Measurements from ENCODE around the gene CDV3. TPM values are rescaled to one million over a fixed set of nuclear protein-coding genes. Genes with fewer than 3 reads are reported as not detected.

CDV3 gene
- total and polyA plus RNA-seq, 4 donors = 37.5 to 82.6 (median 53.1) TPM

- WGBS = 95% methylated on average over 6 of the region's 6 CpGs
- no peaks in the 10 kb centered on the region for H3K9me3 ChIP-seq (ENCODE audit: control insufficient read depth in 4 of 4, low read length in 3 of 4)
- H3K4me1 ChIP-seq (ENCODE audit: control insufficient read depth in 4 of 4, insufficient read depth in 4 of 4, low read length in 3 of 4) = peaks cover 10 to 25% (median 14%) of the 10 kb centered on the region in 4 donors
- H3K36me3 ChIP-seq (ENCODE audit: control insufficient read depth in 4 of 4, insufficient read depth in 3 of 4, low read depth in 1 of 4, low read length in 3 of 4) = peaks cover 9 to 64% (median 48%) of the 10 kb centered on the region in 4 donors
- no peak overlapping the region for H3K9ac ChIP-seq (ENCODE audit: low read depth in 1 of 2, low read length in 2 of 2)
- H3K27me3 ChIP-seq (ENCODE audit: control insufficient read depth in 4 of 4, insufficient read depth in 4 of 4, low read length in 3 of 4) = no peaks in the 10 kb centered on the region
- H3K27ac ChIP-seq (ENCODE audit: low read depth in 1 of 2, low read length in 2 of 2) = no peak overlapping the region
- DNase-seq (ENCODE audit: low spot score) = no peak
- H3K4me3 ChIP-seq (ENCODE audit: low read depth in 1 of 3, low read length in 3 of 3) = no peak overlapping the region
- TF ChIP-seq JUND (IDR thresholded peaks at IDR 0.05) (no peak), YY1 (IDR thresholded peaks at IDR 0.05) (no peak), GABPA (IDR thresholded peaks at IDR 0.05 in 1 of 2, conservative IDR thresholded peaks at IDR 0.05 in 1 of 2) (no peak), TAF1 (conservative IDR thresholded peaks at IDR 0.05) (no peak), HNF4A (conservative IDR thresholded peaks at IDR 0.05) (no peak), ZBTB33 (IDR thresholded peaks at IDR 0.05) (no peak), RAD21 (IDR thresholded peaks at IDR 0.05) (no peak), REST (IDR thresholded peaks at IDR 0.05) (no peak)
Measured at GRCh38 chr3:133583396-133583795, 9.9 kb downstream of the CDV3 start.

- WGBS = 32% methylated on average over 4 of the region's 4 CpGs
- no peak for TF ChIP-seq ZBTB33 (IDR thresholded peaks at IDR 0.05)
- TF ChIP-seq RXRA (IDR thresholded peaks at IDR 0.05) = peak; percentile 22 to 41
- TF ChIP-seq RAD21 (IDR thresholded peaks at IDR 0.05) = peak; percentile 13 to 38
- TF ChIP-seq HNF4A (conservative IDR thresholded peaks at IDR 0.05) = peak; percentile 17 to 29
- TF ChIP-seq FOXA2 (IDR thresholded peaks at IDR 0.05) = peak; percentile 68
- no peak for TF ChIP-seq TAF1 (conservative IDR thresholded peaks at IDR 0.05)
- peak overlapping the region in 1 of 2 donors; percentile 45 for H3K27ac ChIP-seq (ENCODE audit: low read depth in 1 of 2, low read length in 2 of 2)
- no peak overlapping the region for H3K9ac ChIP-seq (ENCODE audit: low read depth in 1 of 2, low read length in 2 of 2)
- DNase-seq (ENCODE audit: low spot score) = no peak
- H3K4me3 ChIP-seq (ENCODE audit: low read depth in 1 of 3, low read length in 3 of 3) = no peak overlapping the region
- no peaks in the 10 kb centered on the region for H3K9me3 ChIP-seq (ENCODE audit: control insufficient read depth in 4 of 4, low read length in 3 of 4)
- peaks cover 8 to 49% (median 31%) of the 10 kb centered on the region in 4 donors for H3K36me3 ChIP-seq (ENCODE audit: control insufficient read depth in 4 of 4, insufficient read depth in 3 of 4, low read depth in 1 of 4, low read length in 3 of 4)
- H3K4me1 ChIP-seq (ENCODE audit: control insufficient read depth in 4 of 4, insufficient read depth in 4 of 4, low read length in 3 of 4) = peaks cover 6 to 23% (median 21%) of the 10 kb centered on the region in 4 donors
- no peaks in the 10 kb centered on the region for H3K27me3 ChIP-seq (ENCODE audit: control insufficient read depth in 4 of 4, insufficient read depth in 4 of 4, low read length in 3 of 4)
Measured at GRCh38 chr3:133588035-133588434, 14.5 kb downstream of the CDV3 start.

Data from liver (tissue), 9 donors.